GM18498 (cell line): Measurements from ENCODE around the gene HNRNPLL.
"Not testable (repeated sequence)": the region's sequence is repeated elsewhere in the genome, so short reads cannot be mapped to it uniquely, and the experiment has no call there.

Experiments used
- ATAC-seq: cut with Tn5 transposase; IDR thresholded peaks from one replicate; pipeline ENCODE4 v1.9.1; 2021; ENCODE audit warnings: mild to moderate bottlenecking, moderate library complexity; ENCODE audit not compliant: unreplicated experiment

The HNRNPLL gene

DNA sequence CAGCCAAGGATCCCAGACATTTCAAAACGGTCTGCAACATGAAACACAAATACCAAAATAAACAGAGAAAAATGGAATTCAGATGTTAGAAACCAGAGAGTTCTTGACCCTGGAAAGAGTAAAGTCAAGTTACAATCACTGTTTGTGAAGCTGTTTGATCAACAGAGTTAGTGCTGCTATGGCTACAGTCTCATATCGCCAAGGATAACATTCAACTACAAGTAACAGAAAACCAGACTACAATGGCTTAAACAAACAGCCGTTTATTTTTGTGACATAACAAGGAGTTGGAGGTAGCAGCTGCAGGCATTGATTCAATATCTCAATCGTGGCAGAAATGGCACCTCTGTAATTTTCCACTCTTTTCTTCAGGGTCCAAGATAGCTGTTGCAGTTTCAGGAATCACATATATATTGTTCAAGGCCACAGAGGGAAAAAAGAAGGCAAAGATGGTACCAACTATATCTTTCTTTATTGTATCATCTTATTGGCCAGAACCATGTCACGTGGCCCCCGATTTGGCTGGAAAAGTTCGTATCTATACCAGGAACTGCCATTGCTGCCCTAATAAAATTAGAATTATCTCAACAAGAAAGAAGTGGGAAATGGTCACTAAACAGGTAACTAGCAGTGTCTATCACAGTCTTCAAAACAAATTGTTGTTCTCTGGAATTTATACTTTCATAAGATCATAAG, 17.7 kb upstream of the HNRNPLL start:
- no peak for ATAC-seq

DNA sequence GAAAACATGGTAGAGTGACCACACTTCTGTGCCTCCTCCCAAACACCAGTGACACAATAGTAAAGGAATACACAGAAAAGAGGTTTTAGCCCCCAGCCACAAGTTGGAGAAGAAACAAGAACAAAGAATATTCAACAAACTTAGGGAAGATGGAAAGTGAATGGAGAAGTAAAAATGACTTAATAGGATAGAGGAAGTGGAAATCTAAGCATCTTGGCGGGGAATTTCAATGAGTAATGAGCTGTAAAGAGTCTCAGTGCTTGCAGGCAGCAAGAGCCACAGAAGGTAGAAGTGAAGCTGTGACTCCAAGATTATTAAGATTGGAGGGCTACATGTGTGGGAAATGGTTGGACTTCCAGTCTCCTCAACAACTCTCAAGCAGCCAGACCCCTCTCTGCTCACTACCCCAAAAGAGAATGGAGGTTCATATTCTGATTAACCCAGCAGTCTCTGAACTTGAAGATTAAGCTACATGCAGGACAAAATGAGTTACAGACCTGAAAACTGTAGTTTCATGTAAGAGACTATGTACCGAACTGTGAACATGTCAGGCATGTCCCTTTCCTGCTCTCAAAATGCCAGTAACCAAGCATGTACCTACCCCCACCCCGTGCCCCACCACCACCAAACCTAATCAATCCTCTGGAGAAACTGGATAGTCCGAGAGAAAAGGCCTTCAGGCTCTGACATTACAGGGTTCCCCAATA, 16.9 kb upstream of the HNRNPLL start:
- no peak for ATAC-seq

DNA sequence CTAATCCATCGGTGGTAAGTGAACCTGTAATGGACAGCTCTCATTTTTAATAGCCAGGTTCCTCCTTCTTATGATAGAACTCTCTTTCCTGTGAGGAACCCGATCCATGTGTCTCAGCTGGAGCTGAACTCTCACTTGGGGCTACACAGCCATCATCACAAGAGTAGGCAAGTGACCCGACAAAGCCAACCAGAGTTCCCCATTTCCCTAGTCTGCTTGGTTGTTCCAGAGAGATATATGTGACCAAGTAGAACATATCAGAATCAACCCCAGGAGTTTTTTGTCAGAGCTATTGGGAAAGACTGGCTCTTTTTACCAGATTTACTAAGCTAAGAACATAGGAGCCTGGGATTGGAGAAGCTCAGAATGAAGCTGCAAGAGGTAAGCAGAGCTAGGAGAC, 14.6 kb upstream of the HNRNPLL start:
- no peak for ATAC-seq

DNA sequence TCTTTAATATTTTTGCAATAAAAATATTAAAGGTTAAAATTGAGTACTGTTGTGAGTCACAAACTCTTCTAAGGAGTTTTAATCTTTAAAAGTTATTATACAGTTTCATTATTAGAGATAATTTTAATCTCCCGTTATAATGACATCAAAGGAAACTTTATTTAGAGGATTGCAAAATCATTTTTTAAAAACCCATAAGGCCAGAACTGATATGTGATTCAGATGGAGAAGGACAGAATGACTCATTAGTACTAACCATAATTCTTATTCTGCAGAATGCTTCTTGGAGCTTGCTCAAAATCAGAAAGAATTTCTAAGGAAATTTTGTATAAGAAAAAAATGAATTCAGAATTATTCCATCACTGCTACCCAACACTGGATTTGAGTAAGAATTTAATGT, 12.5 kb upstream of the HNRNPLL start:
- ATAC-seq, result no peak

DNA sequence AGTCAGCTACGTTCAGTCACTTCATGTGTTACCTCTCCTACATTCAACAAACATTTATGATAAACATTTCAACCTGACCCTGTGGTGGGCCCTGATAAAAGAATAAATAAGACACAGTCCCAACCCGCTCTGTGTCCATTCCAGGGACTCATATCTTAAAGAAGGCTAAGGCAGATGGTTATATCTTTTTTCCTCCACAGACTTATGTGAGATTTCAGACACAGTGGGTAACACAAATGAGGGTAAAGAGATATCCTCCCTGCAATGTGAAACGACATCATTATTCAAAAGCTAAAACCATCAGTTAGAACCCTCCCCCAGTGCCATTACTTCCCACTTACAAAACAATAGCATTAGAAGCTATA, 11.1 kb upstream of the HNRNPLL start:
- no peak for ATAC-seq

DNA sequence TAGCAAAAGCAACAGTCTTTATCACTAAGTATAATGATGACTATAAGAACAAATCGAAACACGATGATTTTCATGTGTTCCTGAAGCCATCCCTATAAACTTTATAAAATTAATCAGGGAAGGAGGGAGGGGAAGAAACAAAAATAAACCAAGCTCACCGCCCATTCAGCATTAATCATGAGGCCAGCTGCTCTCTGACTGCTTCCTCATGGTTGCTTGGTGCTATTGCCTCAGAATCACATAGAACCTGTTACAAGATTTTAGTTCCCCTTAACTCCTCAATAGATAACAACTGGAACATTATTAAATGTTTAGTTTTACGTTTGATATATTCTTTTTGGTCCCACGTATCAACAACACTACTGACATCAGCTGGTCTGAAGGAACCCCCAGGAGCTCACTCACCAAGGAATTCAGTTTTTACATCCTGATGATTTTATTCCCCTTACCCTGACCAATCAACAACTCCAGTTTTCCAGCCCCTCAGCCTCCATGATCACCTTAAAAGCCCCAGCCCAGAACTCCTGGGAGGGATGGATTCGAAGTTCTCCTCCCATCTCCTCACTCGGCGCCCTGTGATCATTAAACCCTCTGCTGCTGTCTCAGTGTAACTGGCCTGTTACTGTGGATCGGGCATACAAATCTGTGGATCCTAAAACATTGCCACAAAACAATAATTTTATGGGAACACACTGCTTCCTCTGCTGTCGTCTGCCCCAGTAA, 10.6 kb upstream of the HNRNPLL start:
- no peak for ATAC-seq

DNA sequence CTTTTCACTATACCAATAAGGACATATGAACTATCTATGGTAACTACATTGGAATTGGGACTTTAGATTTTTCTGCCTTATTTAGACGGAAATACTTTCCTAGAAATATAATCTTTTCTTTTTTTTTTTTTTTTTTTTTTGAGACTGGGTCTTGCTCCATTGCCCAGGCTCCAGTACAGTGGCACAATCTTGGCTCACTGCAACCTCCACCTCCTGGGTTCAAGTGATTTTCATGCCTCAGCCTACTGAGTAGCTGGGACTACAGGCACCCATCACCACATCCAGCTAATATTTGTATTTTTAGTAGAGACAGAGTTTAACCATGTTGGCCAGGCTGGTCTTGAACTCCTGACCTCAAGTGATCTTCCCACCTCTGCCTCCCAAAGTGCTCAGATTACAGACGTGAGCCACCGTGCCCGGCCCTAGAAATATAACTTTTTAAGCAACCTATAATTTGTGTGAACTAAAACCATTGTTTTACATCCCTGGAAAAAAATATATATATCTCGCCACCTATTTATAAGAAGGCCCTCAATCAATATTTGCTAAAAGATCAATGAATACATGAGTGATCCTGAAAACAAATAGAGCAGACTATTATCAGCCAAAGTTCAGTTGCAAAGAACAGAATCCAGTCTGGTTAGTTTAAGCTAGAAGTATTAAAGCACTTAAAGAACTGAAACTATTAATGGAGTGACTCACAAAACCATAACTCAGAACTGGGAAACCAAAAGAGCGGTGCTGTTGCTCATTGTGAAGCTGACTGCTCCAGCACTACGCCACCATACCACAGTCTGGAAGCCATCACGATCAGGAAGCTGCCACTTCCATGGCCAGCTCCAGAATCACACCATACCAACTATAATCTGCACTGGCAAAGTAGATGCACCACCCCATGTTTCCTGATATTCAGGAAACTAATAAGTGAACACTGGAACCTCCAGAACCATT, 8.4 kb upstream of the HNRNPLL start:
- peak; percentile 70 for ATAC-seq

DNA sequence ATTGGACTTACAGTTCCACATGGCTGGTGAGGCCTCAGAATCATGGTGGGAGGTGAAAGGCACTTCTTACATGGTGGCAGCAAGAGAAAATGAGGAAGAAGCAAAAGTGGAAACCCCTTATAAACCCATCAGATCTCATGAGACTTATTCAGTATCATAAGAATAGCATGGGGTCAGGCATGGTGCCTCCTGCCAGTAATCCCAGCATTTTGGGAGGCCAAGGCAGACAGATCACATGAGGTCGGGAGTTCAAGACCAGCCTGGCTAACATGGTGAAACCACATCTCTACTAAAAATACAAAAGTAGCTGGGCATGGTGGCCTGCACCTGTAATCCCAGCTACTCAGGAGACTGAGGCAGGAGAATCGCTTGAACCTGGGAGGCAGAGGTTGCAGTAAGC, 6.5 kb upstream of the HNRNPLL start:
- ATAC-seq, result not testable (repeated sequence)

DNA sequence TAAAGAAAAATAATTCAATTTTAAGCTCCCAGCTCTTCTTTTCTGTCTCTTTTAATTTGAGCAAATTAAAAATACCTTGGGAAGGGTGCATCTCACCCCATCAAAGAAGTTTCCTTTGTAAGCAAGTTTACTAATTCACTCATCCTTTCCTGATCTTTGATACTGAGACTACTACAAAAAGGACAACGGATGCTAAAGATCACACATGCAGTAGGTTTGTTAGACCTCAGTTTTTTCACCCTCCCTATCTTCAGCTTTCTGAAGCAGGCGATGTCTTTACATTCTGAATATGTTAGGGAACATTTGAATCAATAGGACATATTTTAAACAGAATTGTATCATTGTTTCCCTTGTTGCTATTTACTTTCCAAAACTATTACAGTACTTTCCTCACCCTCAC, 6.0 kb upstream of the HNRNPLL start:
- ATAC-seq, result no peak

DNA sequence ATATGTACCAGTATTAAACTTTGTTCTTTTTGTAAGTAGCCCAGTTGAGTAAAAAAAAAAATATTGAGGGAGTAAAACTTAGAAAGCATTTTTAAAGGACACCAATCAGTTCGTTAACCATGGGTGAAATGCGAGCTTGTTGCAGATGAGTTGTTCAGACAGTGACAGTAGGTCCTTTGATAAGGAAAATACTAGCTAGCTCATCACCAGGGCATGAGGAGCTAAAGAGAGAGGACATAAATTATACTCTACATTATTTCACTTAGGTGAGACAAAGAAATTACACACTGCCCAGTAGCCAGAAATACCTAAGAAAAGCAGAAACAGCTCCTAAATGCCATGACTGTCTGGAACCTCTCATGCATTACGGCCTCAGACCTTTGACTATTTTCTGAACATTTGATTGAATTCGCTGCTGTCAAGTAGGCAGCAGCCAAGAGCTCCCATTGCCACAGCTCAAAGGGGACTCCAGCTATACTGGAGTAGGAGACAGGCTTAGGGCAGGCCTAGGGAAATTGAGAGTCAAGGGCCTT, 2.6 kb upstream of the HNRNPLL start:
- no peak for ATAC-seq

DNA sequence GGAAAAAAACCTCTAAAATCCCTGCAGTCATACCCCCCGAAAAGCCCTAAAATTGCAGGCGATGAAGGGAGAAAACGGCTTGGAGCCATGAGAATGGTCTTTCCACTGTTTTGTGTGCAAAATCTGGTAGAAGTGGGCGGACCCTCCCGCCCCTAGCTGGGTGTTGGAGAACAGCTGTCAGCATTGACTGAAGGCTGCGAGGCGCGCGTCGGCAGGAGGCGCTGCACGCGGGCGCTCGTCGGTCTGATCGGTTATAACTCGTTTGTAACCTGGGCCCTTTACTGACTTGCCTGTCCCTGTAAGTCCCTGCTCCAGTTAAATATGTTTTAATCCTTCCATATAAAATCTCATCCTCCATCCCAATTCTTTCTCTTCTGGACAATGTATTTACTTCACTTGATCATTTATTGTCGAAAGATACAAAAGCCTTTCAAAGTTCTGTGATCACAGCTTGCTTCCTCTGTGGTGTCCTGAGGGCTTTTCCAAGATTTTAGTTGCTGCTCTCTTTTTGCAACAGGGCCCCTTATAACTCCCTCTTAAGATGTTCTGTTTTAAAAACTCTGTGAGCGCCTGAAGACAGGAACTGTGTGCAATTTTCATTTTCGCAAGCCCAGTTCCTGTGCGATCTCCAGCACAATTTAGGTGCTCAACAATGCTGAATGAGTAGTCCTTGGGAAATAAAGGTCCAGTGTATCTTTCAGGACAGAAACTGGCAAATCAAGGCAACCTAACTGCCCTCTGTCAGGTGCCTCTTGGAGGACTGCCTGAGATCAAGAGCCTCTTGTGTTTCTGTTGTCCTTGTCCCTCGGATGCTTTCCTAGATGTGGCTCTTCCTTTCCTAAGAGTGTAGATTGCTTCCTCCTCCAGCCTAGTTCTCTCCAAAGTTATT, 918 bp upstream of the HNRNPLL start:
- ATAC-seq, result peak; percentile 58

DNA sequence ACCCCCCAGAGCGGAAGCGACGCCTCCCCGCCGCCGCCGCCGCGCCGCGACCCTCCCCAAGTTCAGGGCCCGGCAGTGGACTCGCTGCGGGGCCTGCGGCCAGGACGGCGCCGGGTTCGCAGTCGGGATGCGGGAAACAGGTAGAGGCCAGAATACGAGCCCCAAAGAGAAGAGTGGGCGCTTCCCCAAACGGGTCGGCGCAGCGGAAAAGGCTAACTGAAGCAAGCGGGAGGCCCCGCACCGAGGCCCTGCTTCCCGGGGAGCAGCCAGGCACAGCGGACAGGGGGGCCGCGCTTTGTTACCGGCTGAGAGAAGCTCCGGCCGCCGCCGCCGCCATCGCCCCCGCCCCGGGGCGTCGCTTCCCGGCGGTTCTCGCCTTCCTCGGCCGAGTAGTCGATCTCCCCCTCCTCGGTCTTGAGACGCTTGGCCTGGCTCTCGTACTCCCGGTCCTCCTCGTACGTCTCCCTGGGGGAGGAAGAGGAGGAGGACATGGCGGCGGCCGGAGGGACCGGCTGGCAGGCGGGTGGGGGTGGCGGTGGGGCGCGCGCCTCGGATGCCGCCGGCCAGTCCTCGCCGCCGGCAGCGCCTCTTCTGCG, 494 bp downstream of the HNRNPLL start:
- ATAC-seq, result peak; percentile 18

DNA sequence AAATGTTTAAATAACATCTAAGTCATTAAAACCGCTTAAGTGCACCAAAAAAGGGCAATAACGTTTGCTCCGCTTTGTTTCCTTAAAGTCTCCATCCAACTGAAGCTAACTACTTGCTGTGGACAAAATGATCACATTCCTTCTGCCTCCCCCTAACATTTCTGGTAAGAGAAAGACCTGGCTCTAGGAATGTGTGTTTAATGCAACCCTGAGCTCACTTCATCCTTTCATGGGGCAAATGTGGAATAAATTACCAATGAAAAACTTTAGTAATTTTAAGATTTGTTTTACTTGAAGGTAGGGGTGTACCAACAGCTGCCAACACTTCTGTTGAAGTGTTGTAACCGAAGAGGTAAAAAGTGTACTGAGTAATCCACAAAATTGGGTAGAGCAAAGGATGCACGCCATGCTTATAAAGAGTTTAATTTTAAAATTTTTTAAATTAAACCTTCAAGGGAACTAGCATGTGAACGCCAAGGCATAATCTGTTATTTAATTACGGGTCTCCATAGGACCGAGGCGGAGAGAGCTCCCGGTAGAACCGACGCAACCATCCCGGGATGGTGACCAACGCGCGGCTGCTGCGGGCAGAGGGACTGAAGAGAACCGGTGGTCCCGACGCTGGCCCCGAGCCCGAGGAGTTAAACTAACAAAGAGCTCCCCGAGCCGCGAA, 1.1 kb downstream of the HNRNPLL start:
- no peak for ATAC-seq

DNA sequence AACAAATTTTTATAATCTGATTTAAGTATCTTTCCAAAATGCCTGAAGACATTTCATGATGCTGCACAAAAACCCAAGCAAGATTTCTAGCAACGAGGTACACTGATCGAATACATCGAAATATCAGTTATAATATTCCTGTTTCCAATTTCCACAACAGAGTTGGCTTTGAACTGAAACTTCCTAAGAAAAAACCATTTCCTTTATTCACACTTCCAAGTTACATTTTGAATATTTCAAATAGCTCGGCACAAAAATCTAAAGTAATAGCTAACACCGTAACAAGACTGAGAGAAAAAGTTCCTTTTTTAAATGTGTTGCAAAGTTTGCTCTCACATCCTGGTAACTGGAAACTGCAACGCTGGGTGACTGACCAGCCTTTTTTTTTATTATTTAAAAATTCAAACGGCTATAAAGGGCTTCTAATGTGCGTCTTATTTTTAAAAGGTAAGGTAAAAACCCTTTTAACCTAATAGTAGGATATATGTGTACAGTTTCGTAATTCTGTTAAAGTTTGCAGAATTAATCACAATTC, 1.7 kb downstream of the HNRNPLL start:
- no peak for ATAC-seq

DNA sequence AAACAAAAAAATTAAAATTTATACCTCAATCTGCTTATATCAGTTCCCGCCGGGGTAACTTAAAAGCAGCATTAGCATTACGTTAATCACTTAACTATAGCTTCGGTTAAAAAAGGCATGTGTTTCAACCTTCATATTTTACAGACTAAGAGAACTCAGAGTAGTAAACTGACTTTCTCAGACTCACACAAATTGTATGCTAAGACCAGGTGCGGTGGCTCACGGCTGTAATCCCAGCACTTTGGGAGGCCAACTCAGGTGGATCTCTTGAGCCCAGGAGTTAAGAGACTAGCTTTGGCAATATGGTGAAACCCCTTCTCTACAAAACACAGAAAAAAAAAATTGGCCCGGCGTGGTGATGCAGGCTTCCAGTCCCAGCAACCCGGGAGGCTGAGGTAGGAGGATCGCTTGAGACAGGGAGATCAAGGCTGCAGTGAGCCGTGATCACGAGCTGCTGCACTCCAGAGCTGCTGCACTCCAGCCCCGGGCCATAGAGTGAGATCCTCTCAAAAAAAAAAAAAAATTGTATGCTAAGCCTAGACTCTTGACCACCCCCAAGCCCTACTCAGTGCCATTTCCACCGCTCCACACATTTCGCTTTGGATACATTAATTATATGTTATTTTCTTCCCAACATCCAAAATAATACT, 2.4 kb downstream of the HNRNPLL start:
- ATAC-seq, result no peak

DNA sequence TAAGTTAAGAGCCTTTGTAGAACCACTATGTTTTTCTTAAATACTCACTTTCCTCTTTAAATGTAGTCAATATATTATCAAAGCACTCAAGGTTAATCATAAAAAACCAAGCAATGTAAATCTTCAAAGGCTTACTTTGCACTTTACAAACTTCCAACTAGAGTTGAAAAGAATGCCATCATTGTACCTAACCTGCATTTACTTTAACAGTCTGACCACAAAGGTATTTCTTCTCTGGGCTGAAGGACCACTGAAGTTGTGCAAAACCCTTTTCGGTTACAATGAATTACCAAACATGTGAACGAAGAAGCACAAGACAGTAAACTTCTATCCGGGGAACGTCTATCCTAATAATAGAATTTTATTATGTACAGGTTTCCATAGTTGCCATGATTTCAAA, 3.0 kb downstream of the HNRNPLL start:
- ATAC-seq, result no peak

DNA sequence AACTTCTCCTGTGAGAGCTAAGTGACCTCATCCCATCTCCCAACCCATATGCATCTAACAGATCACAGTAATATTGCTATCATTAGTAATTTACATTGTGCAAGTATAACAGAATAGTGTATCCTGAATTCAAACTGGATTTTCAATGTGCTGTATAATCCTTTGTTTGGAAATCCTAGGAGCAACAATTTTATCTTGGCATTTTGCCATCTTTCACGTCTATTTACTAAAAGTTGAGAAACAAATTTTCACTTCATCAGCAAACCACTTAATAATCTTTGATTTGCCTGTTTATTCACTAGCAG, 3.8 kb downstream of the HNRNPLL start:
- ATAC-seq, result no peak
